Osteocyte (in vitro differentiated cells): ENCODE results near the gene ZBTB16. TPM values are rescaled to one million over a fixed set of nuclear protein-coding genes. Genes with fewer than 3 reads are reported as not detected.

Experiments used
- DNase-seq: peaks from one replicate; pipeline ENCODE4 v3.0.0; 2021; ENCODE audit warnings: mixed read lengths; ENCODE audit not compliant: unreplicated experiment; ENCODE audit errors: extremely low spot score
- H3K27ac Mint-ChIP-seq: one replicate; pipeline ENCODE4 v1.8.0; 2021; ENCODE audit warnings: mild to moderate bottlenecking, mixed read lengths; ENCODE audit not compliant: unreplicated experiment
- H3K27me3 Mint-ChIP-seq: one replicate; pipeline ENCODE4 v1.8.0; 2021; ENCODE audit warnings: mixed read lengths; ENCODE audit not compliant: unreplicated experiment
- H3K36me3 Mint-ChIP-seq: one replicate; pipeline ENCODE4 v1.8.0; 2021; ENCODE audit warnings: mixed read lengths; ENCODE audit not compliant: unreplicated experiment
- H3K4me1 Mint-ChIP-seq: one replicate; pipeline ENCODE4 v1.8.0; 2021; ENCODE audit warnings: mixed read lengths; ENCODE audit not compliant: unreplicated experiment
- H3K4me3 Mint-ChIP-seq: one replicate; pipeline ENCODE4 v1.8.0; 2021; ENCODE audit warnings: mild to moderate bottlenecking, moderate library complexity, mixed read lengths; ENCODE audit not compliant: unreplicated experiment
- H3K9me3 Mint-ChIP-seq: one replicate; pipeline ENCODE4 v1.8.0; 2021; ENCODE audit warnings: mixed read lengths; ENCODE audit not compliant: unreplicated experiment
- CTCF ChIP-seq: fragments of 200-600 bp; sonication (generic); IDR thresholded peaks from 2 replicates; pipeline ENCODE4 v1.5.0; 2021; ENCODE audit warnings: antibody characterized with exemption, mild to moderate bottlenecking, moderate library complexity
- total RNA-seq: library from RNA; stranded (reverse); gene quantifications from 2 replicates; pipeline ENCODE4 v1.2.1, GENCODE V29; 2021

The ZBTB16 gene
- total RNA-seq, 1 donor from 2014 or later: 20.3 TPM

- Mint-ChIP-seq H3K4me3 (peak overlapping the region; percentile 89), H3K27me3 (peaks cover 17% of the 10 kb centered on the region), H3K36me3 (peaks cover 29% of the 10 kb centered on the region), H3K27ac (peak overlapping the region; percentile 89), H3K4me1 (peaks cover 20% of the 10 kb centered on the region), H3K9me3 (no peaks in the 10 kb centered on the region)
- no peak for DNase-seq
- no peak for TF ChIP-seq CTCF
Measured at GRCh38 chr11:114061681-114062049, 2.2 kb downstream of the ZBTB16 start.

- Mint-ChIP-seq H3K27me3 (peaks cover 11% of the 10 kb centered on the region), H3K4me1 (peaks cover 20% of the 10 kb centered on the region), H3K36me3 (peaks cover 32% of the 10 kb centered on the region), H3K9me3 (no peaks in the 10 kb centered on the region), H3K4me3 (peak overlapping the region; percentile 10), H3K27ac (no peak overlapping the region)
- DNase-seq: no peak
- no peak for TF ChIP-seq CTCF
Measured at GRCh38 chr11:114062272-114062671, 2.8 kb downstream of the ZBTB16 start.

- no peak for DNase-seq
Measured at GRCh38 chr11:114063149-114063828, 3.8 kb downstream of the ZBTB16 start.

GRCh38 chr11:114063829-114064201 is 4.3 kb downstream of the ZBTB16 start:
- H3K27me3 Mint-ChIP-seq: peaks cover 3% of the 10 kb centered on the region
- no peak for DNase-seq
- H3K4me3 Mint-ChIP-seq: no peak overlapping the region
- peaks cover 18% of the 10 kb centered on the region for H3K4me1 Mint-ChIP-seq
- no peak for TF ChIP-seq CTCF
- H3K27ac Mint-ChIP-seq: no peak overlapping the region
- no peaks in the 10 kb centered on the region for H3K9me3 Mint-ChIP-seq
- H3K36me3 Mint-ChIP-seq: peaks cover 39% of the 10 kb centered on the region

More at GRCh38 chr11:114063149-114063828, 3.8 kb downstream of the ZBTB16 start:
- Mint-ChIP-seq H3K27me3 (peaks cover 3% of the 10 kb centered on the region), H3K36me3 (peaks cover 37% of the 10 kb centered on the region), H3K27ac (no peak overlapping the region), H3K9me3 (no peaks in the 10 kb centered on the region), H3K4me1 (peaks cover 21% of the 10 kb centered on the region), H3K4me3 (no peak overlapping the region)
- TF ChIP-seq CTCF: no peak

GRCh38 chr11:114064216-114064615 is 4.7 kb downstream of the ZBTB16 start:
- H3K27ac Mint-ChIP-seq: no peak overlapping the region
- TF ChIP-seq CTCF: no peak
- H3K4me3 Mint-ChIP-seq: no peak overlapping the region
- peaks cover 40% of the 10 kb centered on the region for H3K36me3 Mint-ChIP-seq
- no peaks in the 10 kb centered on the region for H3K9me3 Mint-ChIP-seq
- H3K27me3 Mint-ChIP-seq: peaks cover 3% of the 10 kb centered on the region
- H3K4me1 Mint-ChIP-seq: peaks cover 15% of the 10 kb centered on the region
- no peak for DNase-seq
